ENCODE measurements around the gene PRDX5. TPM values are rescaled to one million over a fixed set of nuclear protein-coding genes. Genes with fewer than 3 reads are reported as not detected.

PRDX5 gene
- polyA plus RNA-seq, 4 donors: 229 to 668 (median 548) TPM

DNA sequence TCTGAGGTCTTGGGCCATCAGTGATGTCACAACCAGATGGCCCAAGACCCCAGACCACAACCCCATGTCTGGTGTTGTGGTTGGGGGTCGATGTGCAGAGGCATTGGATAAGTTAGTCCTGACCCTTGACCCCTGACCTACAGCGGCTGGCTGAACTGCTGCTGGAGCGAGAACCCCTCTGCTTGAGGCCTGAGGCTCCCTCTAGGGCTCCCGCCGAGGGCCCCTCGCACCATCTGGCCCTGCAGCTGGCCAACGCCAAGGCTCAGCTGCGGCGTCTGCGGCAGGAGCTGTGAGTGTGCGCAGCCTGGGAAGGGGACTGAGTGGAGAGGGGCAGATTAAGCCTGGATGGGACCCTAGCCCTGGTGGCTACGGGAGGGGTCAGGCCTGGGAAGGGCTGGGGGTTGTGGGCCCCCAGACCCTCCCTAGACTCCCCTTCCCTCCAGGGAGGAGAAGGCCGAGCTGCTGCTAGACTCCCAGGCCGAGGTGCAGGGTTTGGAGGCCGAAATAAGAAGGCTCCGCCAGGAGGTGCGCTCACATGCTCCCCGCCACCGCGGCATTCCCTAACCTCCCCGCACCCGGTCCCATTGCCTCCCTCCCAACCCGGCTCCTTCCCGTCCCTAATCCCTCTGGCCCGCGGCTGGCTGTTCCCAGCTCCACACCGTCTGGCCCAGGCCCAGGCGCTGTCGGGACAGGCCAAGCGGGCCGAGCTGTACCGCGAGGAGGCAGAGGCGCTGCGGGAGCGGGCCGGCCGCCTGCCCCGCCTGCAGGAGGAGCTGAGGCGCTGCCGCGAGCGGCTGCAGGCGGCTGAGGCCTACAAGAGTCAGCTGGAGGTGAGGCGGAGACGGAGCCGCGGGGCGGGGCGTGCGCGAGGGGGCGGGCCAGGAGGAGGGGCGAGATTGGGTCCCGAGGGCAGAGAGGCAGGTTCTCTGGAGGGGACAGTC lies 24.2 kb downstream of the PRDX5 start:
- peak overlapping the region; percentile 2 to 28 (median 23) for H3K27ac ChIP-seq (ENCODE audit: low read depth in 1 of 3, low read length in 2 of 3)
- H3K4me1 ChIP-seq (ENCODE audit: control insufficient read depth in 3 of 3, insufficient read depth in 2 of 3, low read depth in 1 of 3, low read length in 2 of 3): peaks cover 0 to 35% (median 10%) of the 10 kb centered on the region in 3 donors
- peak overlapping the region; percentile 17 to 39 (median 38) for H3K4me3 ChIP-seq (ENCODE audit: low read depth in 1 of 3, low read length in 3 of 3)
- peak; percentile 91 to 95 for DNase-seq
- FAIRE-seq: no peak
- no peaks in the 10 kb centered on the region for H3K9me3 ChIP-seq (ENCODE audit: control insufficient read depth in 2 of 2, insufficient read depth in 1 of 2, low read depth in 1 of 2, low read length in 1 of 2)
- peaks cover 0 to 4% (median 0%) of the 10 kb centered on the region in 3 donors for H3K36me3 ChIP-seq (ENCODE audit: control insufficient read depth in 3 of 3, insufficient read depth in 2 of 3, low read depth in 1 of 3, low read length in 3 of 3)
- WGBS, 3 donors: 14 to 23% (median 18%) methylated on average over 47 to 55 of the region's 55 CpGs
- H3K27me3 ChIP-seq (ENCODE audit: control insufficient read depth in 3 of 3, insufficient read depth in 3 of 3, low read length in 3 of 3): peaks cover 0 to 23% (median 0%) of the 10 kb centered on the region in 3 donors

DNA sequence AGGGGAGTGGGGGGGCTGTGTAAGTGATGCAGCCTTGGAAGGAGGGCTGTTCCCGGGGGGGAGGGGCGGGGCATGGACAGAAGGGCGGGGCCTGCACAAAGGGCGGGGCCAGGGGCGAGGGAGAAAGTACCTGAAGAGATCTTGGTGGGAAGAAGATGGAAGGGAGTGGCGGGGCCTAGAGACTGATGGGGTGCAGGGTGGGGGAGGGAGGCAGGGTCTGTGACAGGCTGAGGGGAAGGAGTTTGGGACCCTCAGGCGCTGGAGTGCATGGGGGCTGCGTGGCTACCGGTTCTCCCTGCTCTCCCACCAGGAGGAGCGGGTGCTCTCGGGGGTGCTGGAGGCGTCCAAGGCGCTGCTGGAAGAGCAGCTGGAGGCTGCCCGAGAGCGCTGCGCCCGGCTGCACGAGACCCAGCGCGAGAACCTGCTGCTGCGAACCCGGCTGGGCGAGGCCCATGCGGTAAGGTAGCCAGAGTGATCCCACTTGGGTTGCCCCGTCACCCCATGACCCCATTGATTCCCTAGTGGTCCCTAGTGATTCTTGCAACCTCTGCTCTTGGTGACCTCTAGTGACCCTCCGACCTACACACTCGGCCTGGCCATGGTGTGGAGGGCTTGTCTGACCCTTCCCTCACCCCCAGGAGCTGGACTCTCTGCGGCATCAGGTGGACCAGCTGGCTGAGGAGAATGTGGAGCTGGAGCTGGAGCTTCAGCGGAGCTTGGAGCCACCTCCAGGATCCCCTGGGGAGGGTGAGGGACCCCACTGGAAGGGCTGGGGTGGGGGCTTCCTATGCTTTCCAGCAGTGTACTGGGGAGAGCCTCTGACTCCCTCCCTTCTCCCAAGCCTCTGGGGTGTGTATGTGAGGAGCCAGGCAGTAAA lies 25.2 kb downstream of the PRDX5 start:
- peaks cover 0 to 35% (median 10%) of the 10 kb centered on the region in 3 donors for H3K4me1 ChIP-seq (ENCODE audit: control insufficient read depth in 3 of 3, insufficient read depth in 2 of 3, low read depth in 1 of 3, low read length in 2 of 3)
- no peaks in the 10 kb centered on the region for H3K9me3 ChIP-seq (ENCODE audit: control insufficient read depth in 2 of 2, insufficient read depth in 1 of 2, low read depth in 1 of 2, low read length in 1 of 2)
- H3K4me3 ChIP-seq (ENCODE audit: low read depth in 1 of 3, low read length in 3 of 3): peak overlapping the region in 1 of 3 donors; percentile 12
- peaks cover 0 to 4% (median 0%) of the 10 kb centered on the region in 3 donors for H3K36me3 ChIP-seq (ENCODE audit: control insufficient read depth in 3 of 3, insufficient read depth in 2 of 3, low read depth in 1 of 3, low read length in 3 of 3)
- no peak overlapping the region for H3K27ac ChIP-seq (ENCODE audit: low read depth in 1 of 3, low read length in 2 of 3)
- peaks cover 0 to 23% (median 0%) of the 10 kb centered on the region in 3 donors for H3K27me3 ChIP-seq (ENCODE audit: control insufficient read depth in 3 of 3, insufficient read depth in 3 of 3, low read length in 3 of 3)
- no peak for DNase-seq
- WGBS, 3 donors: 39 to 59% (median 58%) methylated on average over 14 to 29 of the region's 29 CpGs
- no peak for FAIRE-seq

DNA sequence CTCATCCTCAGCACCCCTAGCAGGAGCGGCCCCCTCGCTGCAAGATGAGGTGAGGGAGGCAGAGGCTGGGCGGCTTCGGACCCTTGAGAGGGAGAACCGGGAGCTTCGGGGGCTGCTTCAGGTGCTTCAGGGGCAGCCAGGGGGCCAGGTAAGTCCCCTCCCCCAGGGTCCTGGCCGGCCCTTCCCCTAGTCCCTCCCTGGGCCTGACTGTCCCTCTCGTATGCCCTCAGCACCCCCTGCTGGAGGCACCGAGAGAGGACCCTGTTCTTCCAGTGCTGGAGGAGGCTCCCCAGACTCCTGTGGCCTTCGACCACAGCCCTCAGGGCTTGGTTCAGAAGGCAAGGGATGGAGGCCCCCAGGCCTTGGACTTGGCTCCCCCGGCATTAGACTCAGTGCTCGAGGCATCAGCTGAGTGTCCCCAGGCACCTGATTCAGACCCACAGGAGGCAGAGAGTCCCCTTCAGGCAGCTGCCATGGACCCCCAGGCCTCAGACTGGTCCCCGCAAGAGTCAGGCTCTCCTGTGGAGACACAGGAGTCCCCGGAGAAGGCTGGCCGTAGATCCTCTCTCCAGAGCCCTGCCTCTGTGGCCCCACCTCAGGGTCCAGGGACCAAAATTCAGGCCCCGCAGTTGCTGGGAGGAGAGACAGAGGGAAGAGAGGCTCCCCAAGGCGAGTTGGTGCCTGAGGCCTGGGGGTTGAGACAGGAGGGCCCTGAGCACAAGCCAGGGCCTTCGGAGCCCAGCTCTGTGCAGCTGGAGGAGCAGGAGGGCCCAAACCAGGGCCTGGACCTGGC lies 26.0 kb downstream of the PRDX5 start:
- no peak overlapping the region for H3K4me3 ChIP-seq (ENCODE audit: low read depth in 1 of 3, low read length in 3 of 3)
- H3K4me1 ChIP-seq (ENCODE audit: control insufficient read depth in 3 of 3, insufficient read depth in 2 of 3, low read depth in 1 of 3, low read length in 2 of 3): peaks cover 0 to 35% (median 10%) of the 10 kb centered on the region in 3 donors
- FAIRE-seq (no peak), DNase-seq (peak in 1 of 2 donors; percentile 61)
- H3K9me3 ChIP-seq (ENCODE audit: control insufficient read depth in 2 of 2, insufficient read depth in 1 of 2, low read depth in 1 of 2, low read length in 1 of 2): no peaks in the 10 kb centered on the region
- 81 to 83% (median 83%) methylated on average over 15 to 18 of the region's 18 CpGs for WGBS, 3 donors
- H3K27me3 ChIP-seq (ENCODE audit: control insufficient read depth in 3 of 3, insufficient read depth in 3 of 3, low read length in 3 of 3): peaks cover 0 to 23% (median 0%) of the 10 kb centered on the region in 3 donors
- peak overlapping the region in 1 of 3 donors; percentile 15 for H3K27ac ChIP-seq (ENCODE audit: low read depth in 1 of 3, low read length in 2 of 3)
- H3K36me3 ChIP-seq (ENCODE audit: control insufficient read depth in 3 of 3, insufficient read depth in 2 of 3, low read depth in 1 of 3, low read length in 3 of 3): peaks cover 0 to 5% (median 0%) of the 10 kb centered on the region in 3 donors

DNA sequence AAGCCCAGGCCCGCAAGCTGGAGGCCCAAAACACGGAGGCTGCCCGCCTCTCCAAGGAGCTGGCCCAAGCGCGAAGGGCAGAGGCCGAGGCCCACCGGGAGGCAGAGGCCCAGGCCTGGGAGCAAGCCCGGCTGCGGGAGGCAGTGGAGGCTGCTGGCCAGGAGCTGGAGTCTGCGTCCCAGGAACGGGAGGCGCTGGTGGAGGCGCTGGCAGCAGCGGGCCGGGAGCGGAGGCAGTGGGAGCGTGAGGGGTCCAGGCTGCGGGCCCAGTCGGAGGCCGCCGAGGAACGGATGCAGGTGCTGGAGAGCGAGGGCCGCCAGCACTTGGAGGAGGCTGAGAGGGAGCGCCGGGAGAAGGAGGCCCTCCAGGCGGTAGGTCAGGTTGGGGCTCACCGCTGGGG lies 26.9 kb downstream of the PRDX5 start:
- no peak for FAIRE-seq
- H3K4me1 ChIP-seq (ENCODE audit: control insufficient read depth in 3 of 3, insufficient read depth in 2 of 3, low read depth in 1 of 3, low read length in 2 of 3): peaks cover 0 to 35% (median 10%) of the 10 kb centered on the region in 3 donors
- WGBS, 3 donors: 96 to 97% (median 96%) methylated on average over 22 to 28 of the region's 28 CpGs

DNA sequence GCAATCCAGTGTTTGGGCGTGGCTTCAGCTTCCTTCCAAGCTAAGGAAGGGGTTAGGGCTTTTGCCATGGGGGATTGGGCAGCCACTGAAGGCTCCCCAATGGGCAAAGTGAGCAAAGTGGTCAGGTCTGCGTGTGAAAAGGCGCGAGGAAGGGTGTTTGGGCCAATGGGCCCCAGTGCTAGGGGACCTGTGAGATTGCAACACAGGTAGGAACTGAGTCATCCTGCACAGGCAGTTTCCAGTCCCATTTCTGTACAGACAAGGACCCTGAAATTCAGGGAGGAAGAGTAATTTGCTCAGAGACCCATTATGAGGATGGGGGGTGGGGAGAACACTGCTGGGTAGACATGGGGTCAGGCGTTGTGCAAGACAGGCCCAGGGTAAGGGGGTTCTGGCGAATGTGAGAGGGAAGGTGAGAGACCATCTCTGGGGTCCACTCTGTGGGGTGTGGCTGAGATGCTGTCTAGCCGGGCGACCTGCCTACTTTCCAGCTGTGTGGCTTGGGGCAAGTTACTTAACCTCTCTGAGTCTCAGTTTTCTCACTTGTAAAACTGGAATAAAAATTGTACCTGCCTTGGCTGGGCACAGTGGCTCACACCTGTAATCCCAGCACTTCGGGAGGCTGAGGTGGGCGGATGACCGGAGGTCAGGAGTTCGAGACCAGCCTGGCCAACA lies 29.4 kb downstream of the PRDX5 start:
- H3K36me3 ChIP-seq (ENCODE audit: control insufficient read depth in 3 of 3, insufficient read depth in 2 of 3, low read depth in 1 of 3, low read length in 3 of 3): peaks cover 0 to 12% (median 0%) of the 10 kb centered on the region in 3 donors
- peaks cover 0 to 17% (median 0%) of the 10 kb centered on the region in 3 donors for H3K4me1 ChIP-seq (ENCODE audit: control insufficient read depth in 3 of 3, insufficient read depth in 2 of 3, low read depth in 1 of 3, low read length in 2 of 3)
- H3K9me3 ChIP-seq (ENCODE audit: control insufficient read depth in 2 of 2, insufficient read depth in 1 of 2, low read depth in 1 of 2, low read length in 1 of 2): no peaks in the 10 kb centered on the region
- H3K4me3 ChIP-seq (ENCODE audit: low read depth in 1 of 3, low read length in 3 of 3): no peak overlapping the region
- H3K27me3 ChIP-seq (ENCODE audit: control insufficient read depth in 3 of 3, insufficient read depth in 3 of 3, low read length in 3 of 3): no peaks in the 10 kb centered on the region
- DNase-seq (no peak), FAIRE-seq (no peak)
- H3K27ac ChIP-seq (ENCODE audit: low read depth in 1 of 3, low read length in 2 of 3): no peak overlapping the region
- 86 to 93% (median 90%) methylated on average over 12 of the region's 12 CpGs for WGBS, 3 donors

More for the DNA sequence above, 26.9 kb downstream of the PRDX5 start:
- H3K27ac ChIP-seq (ENCODE audit: low read depth in 1 of 3, low read length in 2 of 3): no peak overlapping the region
- no peaks in the 10 kb centered on the region for H3K9me3 ChIP-seq (ENCODE audit: control insufficient read depth in 2 of 2, insufficient read depth in 1 of 2, low read depth in 1 of 2, low read length in 1 of 2)
- peaks cover 0 to 9% (median 0%) of the 10 kb centered on the region in 3 donors for H3K36me3 ChIP-seq (ENCODE audit: control insufficient read depth in 3 of 3, insufficient read depth in 2 of 3, low read depth in 1 of 3, low read length in 3 of 3)
- H3K4me3 ChIP-seq (ENCODE audit: low read depth in 1 of 3, low read length in 3 of 3): no peak overlapping the region
- peaks cover 0 to 22% (median 0%) of the 10 kb centered on the region in 3 donors for H3K27me3 ChIP-seq (ENCODE audit: control insufficient read depth in 3 of 3, insufficient read depth in 3 of 3, low read length in 3 of 3)
- no peak for DNase-seq

DNA sequence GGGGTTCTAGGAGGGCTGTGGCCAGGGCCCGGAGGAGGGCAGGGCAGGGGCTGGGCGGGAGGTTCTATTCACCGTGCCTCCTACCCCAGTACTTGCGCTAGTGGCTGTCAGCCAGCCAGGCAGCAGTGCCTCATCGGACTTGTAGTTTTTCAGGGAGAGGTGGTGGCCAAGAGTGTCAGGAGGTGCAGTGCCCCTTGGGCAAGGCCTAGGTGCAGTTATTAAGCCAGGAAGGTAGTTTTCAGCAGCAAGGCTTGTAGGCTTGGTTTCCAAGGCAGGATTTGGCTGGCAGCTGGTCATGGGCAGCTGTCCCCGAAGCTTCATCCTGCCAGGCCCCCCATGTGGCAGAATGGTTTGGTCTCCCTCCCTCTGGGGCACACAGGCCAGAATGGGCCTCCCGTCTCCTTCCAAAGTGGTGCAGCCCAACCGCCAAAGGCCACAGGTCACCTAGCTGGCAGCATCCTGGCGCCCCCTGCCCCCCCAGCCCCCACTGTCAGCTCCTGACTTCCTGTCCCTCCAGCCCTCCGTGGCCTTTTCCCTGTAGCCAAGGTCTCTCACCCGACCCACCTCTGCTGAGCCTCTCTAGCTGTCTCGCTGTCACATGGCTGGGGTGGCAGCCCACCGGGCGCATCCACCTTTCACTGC lies 30.6 kb downstream of the PRDX5 start:
- Histone ChIP-seq H3K27ac (ENCODE audit: low read depth in 1 of 3, low read length in 2 of 3) (no peak overlapping the region), H3K4me1 (ENCODE audit: control insufficient read depth in 3 of 3, insufficient read depth in 2 of 3, low read depth in 1 of 3, low read length in 2 of 3) (peaks cover 0 to 10% (median 0%) of the 10 kb centered on the region in 3 donors)
- DNase-seq: no peak

DNA sequence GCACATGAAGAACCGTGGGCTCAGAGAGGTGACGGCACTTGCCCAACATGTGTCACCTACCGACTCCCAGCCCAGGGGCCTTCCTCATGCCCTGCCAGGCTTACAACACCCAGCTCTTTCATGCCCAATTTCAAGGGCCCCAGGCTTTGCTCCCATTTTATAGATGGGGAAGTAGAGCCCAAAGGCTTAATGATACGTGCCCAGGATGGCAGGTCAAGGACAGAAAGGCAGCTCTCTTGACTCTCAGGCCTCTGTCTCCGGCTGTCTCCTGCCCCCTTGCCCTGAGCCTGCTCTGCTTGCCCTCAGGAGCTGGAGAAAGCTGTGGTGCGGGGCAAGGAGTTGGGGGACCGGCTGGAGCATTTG lies 31.1 kb downstream of the PRDX5 start:
- WGBS, 3 donors: 84 to 90% (median 90%) methylated on average over 5 to 7 of the region's 7 CpGs
- no peak overlapping the region for H3K27ac ChIP-seq (ENCODE audit: low read depth in 1 of 3, low read length in 2 of 3)
- H3K9me3 ChIP-seq (ENCODE audit: control insufficient read depth in 2 of 2, insufficient read depth in 1 of 2, low read depth in 1 of 2, low read length in 1 of 2): no peaks in the 10 kb centered on the region
- FAIRE-seq: no peak
- H3K36me3 ChIP-seq (ENCODE audit: control insufficient read depth in 3 of 3, insufficient read depth in 2 of 3, low read depth in 1 of 3, low read length in 3 of 3): peaks cover 0 to 11% (median 0%) of the 10 kb centered on the region in 3 donors
- DNase-seq: no peak
- H3K4me1 ChIP-seq (ENCODE audit: control insufficient read depth in 3 of 3, insufficient read depth in 2 of 3, low read depth in 1 of 3, low read length in 2 of 3): peaks cover 0 to 5% (median 0%) of the 10 kb centered on the region in 3 donors
- no peak overlapping the region for H3K4me3 ChIP-seq (ENCODE audit: low read depth in 1 of 3, low read length in 3 of 3)
- H3K27me3 ChIP-seq (ENCODE audit: control insufficient read depth in 3 of 3, insufficient read depth in 3 of 3, low read length in 3 of 3): no peaks in the 10 kb centered on the region

More for the DNA sequence above, 30.6 kb downstream of the PRDX5 start:
- peaks cover 0 to 14% (median 0%) of the 10 kb centered on the region in 3 donors for H3K36me3 ChIP-seq (ENCODE audit: control insufficient read depth in 3 of 3, insufficient read depth in 2 of 3, low read depth in 1 of 3, low read length in 3 of 3)
- H3K9me3 ChIP-seq (ENCODE audit: control insufficient read depth in 2 of 2, insufficient read depth in 1 of 2, low read depth in 1 of 2, low read length in 1 of 2): no peaks in the 10 kb centered on the region
- FAIRE-seq: no peak
- no peak overlapping the region for H3K4me3 ChIP-seq (ENCODE audit: low read depth in 1 of 3, low read length in 3 of 3)
- 48 to 66% (median 63%) methylated on average over 12 to 14 of the region's 14 CpGs for WGBS, 3 donors
- H3K27me3 ChIP-seq (ENCODE audit: control insufficient read depth in 3 of 3, insufficient read depth in 3 of 3, low read length in 3 of 3): no peaks in the 10 kb centered on the region
